ENCODE data around the gene FASTKD1. TPM values are rescaled to one million over a fixed set of nuclear protein-coding genes. Genes with fewer than 3 reads are reported as not detected.
"Not testable (repeated sequence)": the region's sequence is repeated elsewhere in the genome, so short reads cannot be mapped to it uniquely, and the experiment has no call there.

Gene FASTKD1
- total and polyA plus RNA-seq, 12 donors = 42.4 to 243 (median 88.5) TPM

GRCh38 chr2:169569948-169570347, 3.7 kb downstream of the FASTKD1 start:
- no peak for TF ChIP-seq CTCF (IDR thresholded peaks at IDR 0.05)
- no peaks in the 10 kb centered on the region for H3K9me3 ChIP-seq
- DNase-seq (no peak), ATAC-seq (no peak)
- peaks cover 0 to 40% (median 0%) of the 10 kb centered on the region in 9 donors for H3K36me3 ChIP-seq
- H3K27me3 ChIP-seq = no peaks in the 10 kb centered on the region
- intact Hi-C loops (cut with DNase I) = loop anchor here in 1 of 10 donors (10.0 kb wide), 1 partner anchor 165 kb away; the partner anchor contains the start of gene KLHL23
- H3K4me1 ChIP-seq = peaks cover 0 to 34% (median 25%) of the 10 kb centered on the region in 9 donors
- H3K27ac ChIP-seq = no peak overlapping the region
- 76 to 79% methylated on average over 2 of the region's 2 CpGs for WGBS, 2 donors
- H3K4me3 ChIP-seq = no peak overlapping the region

- no peaks in the 10 kb centered on the region for H3K9me3 ChIP-seq
- ATAC-seq = no peak
- H3K36me3 ChIP-seq = peaks cover 0 to 53% (median 0%) of the 10 kb centered on the region in 9 donors
- H3K27ac ChIP-seq = no peak overlapping the region
- WGBS, 2 donors = 53 to 94% methylated on average over 1 of the region's 1 CpG
- TF ChIP-seq CTCF (IDR thresholded peaks at IDR 0.05) = no peak
- H3K4me3 ChIP-seq = no peak overlapping the region
- H3K27me3 ChIP-seq = no peaks in the 10 kb centered on the region
- intact Hi-C loops (cut with DNase I) = no loop called here
- no peak for DNase-seq
- H3K4me1 ChIP-seq = peaks cover 0 to 8% (median 0%) of the 10 kb centered on the region in 9 donors
Observed at GRCh38 chr2:169565686-169566085, 8.0 kb downstream of the FASTKD1 start.

- Histone ChIP-seq H3K27me3 (no peaks in the 10 kb centered on the region), H3K9me3 (no peaks in the 10 kb centered on the region), H3K4me1 (no peaks in the 10 kb centered on the region), H3K4me3 (no peak overlapping the region), H3K27ac (no peak overlapping the region), H3K36me3 (peaks cover 0 to 71% (median 5%) of the 10 kb centered on the region in 9 donors)
- no peak for ATAC-seq
- TF ChIP-seq CTCF (IDR thresholded peaks at IDR 0.05) = no peak
- WGBS, 2 donors = 89 to 92% methylated on average over 2 of the region's 2 CpGs
- intact Hi-C loops (cut with DNase I) = no loop called here
- no peak for DNase-seq
Observed at GRCh38 chr2:169562519-169562918, 11.1 kb downstream of the FASTKD1 start.

- WGBS, 2 donors = 98 to 100% methylated on average over 5 of the region's 5 CpGs
- H3K4me1 ChIP-seq; H3K4me3 ChIP-seq; DNase-seq; ATAC-seq; H3K9me3 ChIP-seq; intact Hi-C loops (cut with DNase I); H3K27me3 ChIP-seq; H3K27ac ChIP-seq: not testable (repeated sequence)
- peaks cover 0 to 68% (median 5%) of the 10 kb centered on the region in 9 donors for H3K36me3 ChIP-seq
Observed at GRCh38 chr2:169562084-169562483, 11.6 kb downstream of the FASTKD1 start.

- H3K4me3 ChIP-seq = no peak overlapping the region
- no peak for TF ChIP-seq CTCF (IDR thresholded peaks at IDR 0.05)
- no peaks in the 10 kb centered on the region for H3K9me3 ChIP-seq
- DNase-seq (no peak), ATAC-seq (no peak)
- peaks cover 0 to 68% (median 12%) of the 10 kb centered on the region in 9 donors for H3K36me3 ChIP-seq
- intact Hi-C loops (cut with DNase I) = no loop called here
- no peak overlapping the region for H3K27ac ChIP-seq
- no peaks in the 10 kb centered on the region for H3K4me1 ChIP-seq
- 98 to 100% methylated on average over 1 of the region's 1 CpG for WGBS, 2 donors
- no peaks in the 10 kb centered on the region for H3K27me3 ChIP-seq
Observed at GRCh38 chr2:169561364-169561763, 12.3 kb downstream of the FASTKD1 start.
